HG03095 (cell line): ENCODE data around the gene RNASEH2B.

ENCODE experiments used
- ATAC-seq: cut with Tn5 transposase; IDR thresholded peaks from one replicate; pipeline ENCODE4 v1.9.1; 2021; ENCODE audit warnings: moderate library complexity; ENCODE audit not compliant: unreplicated experiment

Gene RNASEH2B

DNA sequence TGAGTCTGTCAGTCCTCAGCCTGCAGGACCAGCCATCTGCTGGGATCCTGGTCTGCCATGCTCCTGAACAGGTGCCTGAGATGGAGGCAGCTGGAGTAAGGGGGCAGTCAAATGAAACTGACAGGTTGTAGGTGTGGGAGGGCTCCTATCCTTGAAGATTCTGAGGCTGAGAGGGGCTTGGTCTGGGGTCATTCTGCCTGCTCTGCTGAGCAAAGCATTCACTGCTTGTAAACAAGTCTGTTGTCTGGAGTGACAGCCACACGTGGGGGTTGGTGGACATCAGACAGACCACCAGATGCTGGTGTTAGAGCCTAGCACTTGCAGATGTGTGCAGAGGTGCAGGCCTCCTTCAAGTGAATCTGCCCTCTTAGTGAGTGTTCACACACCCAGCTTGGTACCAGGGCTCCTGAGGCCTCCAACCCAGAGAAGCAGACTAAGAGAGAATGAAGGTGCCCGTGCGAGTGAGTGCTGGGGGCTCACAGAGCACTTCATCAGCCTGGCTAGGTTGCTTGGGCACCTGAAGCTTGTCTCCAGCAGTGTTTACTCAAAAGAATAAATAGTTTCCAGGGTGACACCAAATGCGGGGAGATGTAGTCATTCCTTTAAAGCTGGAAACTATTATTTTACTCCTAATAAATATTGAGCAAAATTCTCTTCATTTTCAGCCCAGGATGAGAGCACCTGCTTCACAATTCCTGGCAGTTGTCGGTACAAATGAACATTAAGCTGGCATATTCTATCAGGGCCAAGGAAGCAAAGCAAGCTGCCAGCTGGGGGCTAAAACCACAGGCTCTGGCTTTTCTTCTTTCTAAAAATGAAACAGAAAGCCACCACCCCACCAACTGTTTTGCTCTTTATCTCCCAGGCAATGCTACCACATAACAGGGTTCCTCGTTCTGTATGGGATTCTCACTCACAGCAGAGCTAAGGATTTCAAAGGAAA lies 82.3 kb downstream of the RNASEH2B start:
- peak; percentile 58 for ATAC-seq

DNA sequence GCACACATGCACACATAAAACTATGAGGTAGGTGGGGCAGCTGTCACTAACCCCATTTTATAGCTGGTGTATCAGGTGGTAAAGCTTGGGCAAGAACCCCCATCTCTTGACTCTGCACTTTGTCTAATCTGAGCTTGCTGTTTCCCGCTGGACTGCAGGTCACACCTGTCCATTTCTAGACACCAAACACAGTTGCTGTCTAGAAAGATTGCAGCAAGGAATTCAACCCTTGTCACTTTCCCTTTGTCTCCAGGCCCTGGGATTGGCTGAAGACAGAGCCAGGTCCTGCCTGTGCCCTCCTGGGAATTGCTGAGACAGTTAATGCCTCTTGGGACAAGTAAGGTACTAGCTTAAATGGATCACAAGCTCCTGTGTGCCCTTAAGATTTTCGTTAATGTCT lies 83.8 kb downstream of the RNASEH2B start:
- no peak for ATAC-seq

DNA sequence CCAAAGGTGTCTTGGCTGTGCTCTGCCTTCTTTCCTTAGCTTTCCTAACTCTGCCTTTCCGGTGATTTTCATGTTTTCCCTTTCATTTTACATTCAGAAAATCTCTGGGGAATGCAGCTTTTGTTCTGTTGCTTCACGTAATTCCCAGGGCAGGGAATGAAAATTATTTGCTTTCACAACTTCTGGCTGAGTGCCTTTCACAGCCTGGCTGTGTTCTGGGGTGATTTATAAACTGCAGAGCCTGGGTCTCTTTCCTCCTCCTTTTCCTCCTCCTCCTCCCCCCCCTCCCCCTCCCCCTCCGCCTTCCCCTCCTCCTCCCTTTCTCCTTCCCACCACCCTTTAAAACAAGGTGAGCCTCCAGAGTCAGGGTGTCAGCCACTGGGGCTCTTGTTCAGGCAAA lies 84.3 kb downstream of the RNASEH2B start:
- ATAC-seq = no peak

DNA sequence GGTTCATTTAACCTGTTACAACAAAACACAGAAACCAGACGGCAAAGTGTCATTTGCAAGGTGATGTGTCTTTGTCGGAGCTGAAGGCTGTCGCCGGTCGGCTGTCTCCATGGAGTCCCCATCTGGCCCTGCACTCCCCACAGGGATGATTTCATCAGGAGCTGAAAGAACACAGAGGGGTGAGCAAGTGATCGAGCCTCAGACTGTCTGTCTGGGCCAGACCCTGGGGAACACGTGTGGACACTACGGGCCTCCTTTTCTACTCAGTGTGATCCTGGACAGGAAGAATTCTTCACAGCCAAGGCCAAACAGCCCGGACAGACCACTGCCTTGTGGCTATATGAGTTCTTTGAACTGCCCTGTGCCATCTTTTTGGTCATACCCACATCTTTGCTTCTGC lies 85.1 kb downstream of the RNASEH2B start:
- no peak for ATAC-seq

DNA sequence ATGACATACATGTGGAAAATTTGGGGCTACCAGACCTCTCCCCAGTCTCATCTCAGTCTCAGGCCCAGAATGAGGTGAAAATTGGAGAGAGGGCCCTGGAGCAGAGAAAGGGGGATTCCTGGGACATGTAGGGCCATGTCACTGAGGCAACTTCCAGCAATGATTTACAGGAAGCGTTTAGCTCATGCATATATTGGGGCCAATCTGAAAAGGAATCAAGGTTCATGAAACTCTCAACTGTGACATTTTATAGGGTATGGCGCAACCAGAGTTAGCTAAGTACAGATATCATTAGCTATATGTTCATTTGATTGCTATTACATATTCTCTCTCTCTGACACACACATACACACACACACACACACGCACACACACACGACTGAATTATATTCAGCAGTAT lies 86.3 kb downstream of the RNASEH2B start:
- no peak for ATAC-seq

DNA sequence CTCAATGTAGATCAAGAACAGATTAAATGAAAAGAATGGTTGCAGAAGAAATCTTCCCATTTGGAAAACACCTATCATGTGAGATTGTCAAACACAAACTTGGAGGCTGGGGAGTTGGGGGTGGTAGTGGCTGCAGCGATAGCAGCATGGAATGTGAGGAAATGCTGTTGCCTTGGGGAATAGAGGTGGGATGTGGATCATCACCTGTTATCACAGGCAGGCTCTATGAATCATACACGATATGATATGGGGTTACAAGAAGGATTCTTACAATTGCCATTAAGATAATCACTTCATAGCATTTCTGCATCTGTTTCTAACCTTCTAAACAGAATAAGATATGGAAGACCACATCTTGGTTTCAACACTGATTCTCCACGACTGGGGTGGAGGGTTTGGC lies 88.7 kb downstream of the RNASEH2B start:
- ATAC-seq = no peak

DNA sequence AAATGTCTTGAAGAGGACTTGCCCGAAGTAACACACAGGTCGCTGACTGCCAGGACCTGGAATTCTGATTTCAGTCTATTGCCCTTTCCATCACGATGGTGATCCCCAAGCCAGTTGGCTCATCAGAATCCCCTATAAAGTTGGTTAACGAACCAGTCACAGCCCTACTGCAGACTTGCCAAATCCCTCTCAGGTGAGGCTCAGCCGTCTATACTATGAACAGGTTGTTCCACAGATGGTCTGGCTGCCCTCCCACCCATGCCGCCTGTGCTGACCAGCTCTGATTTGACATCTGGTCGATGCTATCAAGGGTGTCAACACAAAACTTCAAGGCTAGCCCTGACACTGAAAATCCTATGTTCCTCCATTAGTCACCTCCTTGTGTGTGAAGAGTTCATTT lies 90.0 kb downstream of the RNASEH2B start:
- no peak for ATAC-seq

DNA sequence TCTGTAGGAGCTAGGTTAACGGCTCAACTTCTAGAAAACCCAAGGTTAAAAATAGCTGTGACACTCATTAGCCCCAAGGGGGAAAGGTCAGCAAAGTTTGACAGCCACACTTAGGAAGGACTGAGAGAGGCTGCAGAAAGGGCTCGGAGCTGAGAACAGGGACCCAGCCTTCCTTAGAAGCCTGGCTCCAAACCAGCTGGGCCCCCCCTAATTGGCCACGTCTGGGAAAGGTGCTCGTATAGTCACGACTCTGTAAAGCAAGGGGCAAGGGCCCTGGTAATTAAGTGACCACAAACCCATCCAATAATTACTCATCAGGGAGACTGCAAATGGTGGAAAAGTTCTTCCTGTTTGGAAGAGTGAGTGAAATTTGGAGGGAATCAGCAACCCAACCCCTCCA lies 90.5 kb downstream of the RNASEH2B start:
- no peak for ATAC-seq

DNA sequence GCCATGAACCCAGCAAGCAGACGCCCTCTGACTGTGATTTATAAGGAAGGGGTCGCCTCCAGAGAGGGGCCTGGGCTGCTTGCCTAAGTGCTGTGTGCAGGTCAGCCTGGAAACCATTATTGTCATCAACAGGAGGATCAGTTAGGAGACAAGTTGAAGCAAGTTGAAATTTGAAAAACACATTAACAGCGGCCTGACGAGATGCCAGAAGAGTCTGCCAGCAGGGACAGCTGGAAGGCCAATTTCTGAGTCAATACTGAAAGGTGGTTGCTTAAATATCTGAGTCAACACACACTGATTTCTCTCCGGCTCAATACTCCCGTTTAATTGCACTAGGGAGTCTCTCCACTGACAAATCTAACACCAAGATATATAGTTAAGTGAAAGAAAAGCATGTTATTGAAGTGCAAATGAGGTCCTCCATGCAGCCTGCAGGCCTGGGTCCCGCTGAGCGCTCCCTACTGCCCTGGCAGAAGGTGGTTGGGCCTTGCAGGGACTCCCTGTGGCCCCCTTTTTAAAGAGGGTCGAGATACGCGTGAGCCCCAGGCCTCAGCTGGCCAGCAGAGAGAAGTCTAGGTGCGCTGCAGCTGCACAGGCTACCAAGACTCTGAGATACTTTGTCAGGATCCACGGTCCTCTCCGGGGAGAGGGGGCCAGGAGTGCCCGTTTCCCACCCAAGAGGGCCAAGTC lies 91.1 kb downstream of the RNASEH2B start:
- no peak for ATAC-seq

DNA sequence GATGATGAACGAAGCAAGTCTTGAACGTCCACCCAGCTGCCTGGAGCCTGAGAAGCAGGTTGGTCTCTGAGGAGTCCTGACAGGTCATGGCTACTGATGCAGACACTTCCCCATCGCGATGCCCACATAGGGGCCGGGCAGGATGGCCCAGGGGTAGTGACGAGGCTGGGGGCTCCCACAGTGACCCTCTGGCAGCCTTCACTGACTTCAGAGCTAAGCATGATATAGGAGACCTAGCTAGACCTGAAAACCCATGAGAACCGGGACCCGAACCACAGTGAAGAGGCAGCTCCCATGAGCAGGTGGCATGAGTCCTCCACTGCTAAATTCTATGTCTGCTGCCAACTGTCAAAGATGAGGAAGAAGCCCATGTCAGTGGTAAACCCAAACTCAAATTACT lies 91.7 kb downstream of the RNASEH2B start:
- ATAC-seq = no peak

DNA sequence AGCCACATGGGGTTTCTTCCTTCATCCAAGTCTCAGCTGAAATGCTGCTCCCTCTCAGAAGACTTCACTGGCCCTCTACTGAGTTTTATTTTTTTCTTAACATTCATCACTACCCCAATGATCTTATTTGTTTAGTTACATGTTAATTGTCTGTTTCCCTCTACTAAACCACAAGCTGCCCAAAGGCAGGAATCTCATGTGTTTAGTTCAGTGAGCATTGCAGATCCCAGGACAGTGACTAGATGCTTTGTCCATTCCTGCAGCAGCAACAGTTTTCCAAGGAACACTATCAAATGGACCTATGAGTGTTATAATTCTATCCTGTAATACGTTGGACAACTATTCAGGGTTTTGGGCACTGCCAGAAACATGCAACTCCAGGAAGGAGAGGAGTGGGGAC lies 93.1 kb downstream of the RNASEH2B start:
- no peak for ATAC-seq

DNA sequence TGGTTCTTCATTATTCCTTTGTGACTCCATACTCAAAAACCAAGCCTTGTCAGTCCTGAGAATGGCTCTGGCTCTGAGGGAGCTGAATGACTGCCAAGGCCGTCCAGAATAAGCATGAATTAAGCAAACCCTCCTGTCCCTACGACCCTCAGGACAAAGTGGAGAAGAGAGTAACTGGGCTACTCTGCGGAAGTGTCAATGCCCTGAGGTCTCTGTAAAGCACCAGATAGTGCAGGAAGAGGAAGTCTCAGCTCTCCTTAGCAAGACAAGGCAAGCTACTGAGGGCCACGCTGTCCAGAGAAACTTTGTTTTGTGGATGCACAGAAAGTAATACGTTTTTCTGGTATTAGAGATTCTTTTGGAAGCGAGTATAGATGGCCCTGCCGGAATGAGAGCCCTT lies 94.1 kb downstream of the RNASEH2B start:
- ATAC-seq = no peak

DNA sequence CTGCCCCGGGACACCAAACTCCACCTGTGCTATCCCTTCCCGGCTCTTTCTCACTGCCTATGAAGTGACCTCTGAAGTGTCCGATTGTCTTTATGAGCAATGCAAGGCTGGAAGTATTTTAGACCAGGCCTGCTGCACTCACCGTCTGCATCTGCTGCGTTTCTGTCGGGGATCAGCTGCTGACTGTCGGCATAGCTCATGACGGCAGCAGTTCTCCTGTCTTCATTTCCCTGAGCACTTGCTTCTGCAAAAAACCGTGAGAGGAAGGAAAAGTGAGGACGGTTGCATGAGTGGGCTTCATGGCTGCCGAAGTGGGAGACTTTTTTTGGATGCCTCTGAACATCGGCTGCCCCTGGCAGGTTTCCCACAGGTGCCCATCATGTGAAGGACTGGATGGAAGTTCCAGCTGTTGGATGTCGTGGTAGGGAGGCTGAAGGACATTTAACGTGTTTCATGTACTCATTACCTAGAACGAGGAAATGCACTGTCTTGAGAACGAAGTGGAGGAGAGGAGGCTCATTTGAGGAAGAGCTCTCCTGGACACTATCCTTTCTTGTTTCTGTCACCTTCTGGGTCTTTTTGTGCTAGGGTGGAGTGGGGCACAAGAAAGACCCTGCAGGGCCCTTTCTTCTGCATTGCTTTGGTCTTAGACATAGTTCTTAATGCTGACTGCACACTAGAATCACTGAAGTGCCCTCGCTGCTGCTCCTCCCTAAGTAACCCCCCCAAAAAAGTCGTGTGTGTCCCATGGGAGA lies 94.7 kb downstream of the RNASEH2B start:
- no peak for ATAC-seq

DNA sequence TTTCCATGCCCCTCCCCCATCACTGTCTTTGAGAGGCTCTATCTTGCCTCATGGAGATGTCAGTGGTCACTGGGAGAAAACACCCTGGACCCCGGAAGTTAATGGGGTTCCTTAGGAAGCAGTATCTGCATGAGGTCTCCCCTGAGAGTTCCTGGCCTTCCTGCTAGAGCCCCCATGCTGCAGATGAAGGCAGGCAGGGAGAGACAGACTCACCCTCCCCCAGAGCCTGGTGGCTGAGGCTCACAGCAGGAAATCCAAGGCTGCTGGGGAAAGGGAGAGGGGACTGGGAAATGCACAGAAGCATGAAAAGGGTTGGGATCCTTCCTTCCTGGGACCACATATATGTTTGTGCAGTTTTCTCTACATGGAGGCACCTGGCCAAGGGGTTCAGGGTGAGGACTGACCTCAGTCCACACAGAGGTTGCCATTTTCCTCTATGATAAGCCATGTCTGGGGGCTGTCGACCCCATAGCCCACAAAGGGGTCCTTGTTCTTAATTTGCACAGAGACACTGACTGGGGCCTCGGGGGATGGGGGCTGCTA lies 95.4 kb downstream of the RNASEH2B start:
- ATAC-seq = no peak

DNA sequence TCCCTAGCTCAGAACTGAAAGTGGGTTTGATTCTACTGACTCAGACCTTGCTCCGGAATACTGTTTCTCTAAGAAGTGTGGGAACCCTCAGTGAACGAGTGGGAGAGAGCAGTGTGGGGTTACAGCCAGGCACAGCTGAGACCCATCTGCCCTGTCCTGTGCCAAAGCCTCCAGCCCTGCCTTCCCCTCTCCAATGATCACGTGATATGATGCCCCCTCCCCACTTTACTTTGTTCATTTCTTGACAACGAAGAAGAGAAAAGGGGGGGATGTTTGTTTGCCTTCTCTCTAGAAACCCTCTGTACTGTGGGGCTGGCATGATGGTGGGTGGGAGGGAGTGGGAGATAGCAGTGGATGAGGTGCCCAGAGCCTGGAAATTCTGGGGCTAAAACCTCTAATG lies 96.0 kb downstream of the RNASEH2B start:
- ATAC-seq = no peak
